Ishikawa (cell line): ENCODE measurements around the gene NUP85.

Experiments
- CEBPB ChIP-seq: IDR thresholded peaks from 2 replicates; pipeline ENCODE4 v1.6.1; 2012
- CREB1 ChIP-seq: IDR thresholded peaks from 2 replicates; pipeline ENCODE4 v1.6.1; 2012; ENCODE audit warnings: low read depth
- EGR1 ChIP-seq: IDR thresholded peaks from 2 replicates; pipeline ENCODE4 v1.6.1; 2012
- EP300 ChIP-seq: IDR thresholded peaks from 2 replicates; pipeline ENCODE4 v1.6.1; 2012; ENCODE audit warnings: borderline replicate concordance
- FOXM1 ChIP-seq: IDR thresholded peaks from 2 replicates; pipeline ENCODE4 v1.6.1; 2012; ENCODE audit warnings: low read depth, borderline replicate concordance
- NFIC ChIP-seq: IDR thresholded peaks from 2 replicates; pipeline ENCODE4 v1.6.1; 2012
- RAD21 ChIP-seq: IDR thresholded peaks from 2 replicates; pipeline ENCODE4 v1.6.1; 2012; ENCODE audit warnings: low read depth
- TAF1 ChIP-seq: IDR thresholded peaks from 2 replicates; pipeline ENCODE4 v1.6.1; 2012; ENCODE audit warnings: low read depth, mild to moderate bottlenecking
- TCF12 ChIP-seq: IDR thresholded peaks from 2 replicates; pipeline ENCODE4 v1.6.1; 2012; ENCODE audit warnings: low read depth
- TEAD4 ChIP-seq: IDR thresholded peaks from 2 replicates; pipeline ENCODE4 v1.6.1; 2012
- YY1 ChIP-seq: IDR thresholded peaks from 2 replicates; pipeline ENCODE4 v1.6.1; 2012; ENCODE audit warnings: low read depth
- TF ChIP-seq, protein P1 (sequence below): IDR thresholded peaks from 2 replicates; pipeline ENCODE4 v1.6.1; 2012
- TF ChIP-seq, protein P2 (sequence below): IDR thresholded peaks from 2 replicates; pipeline ENCODE4 v1.6.1; 2012; ENCODE audit warnings: low read depth, mild to moderate bottlenecking
- TF ChIP-seq, protein P3 (sequence below): IDR thresholded peaks from 2 replicates; pipeline ENCODE4 v1.6.1; 2012

DNA sequence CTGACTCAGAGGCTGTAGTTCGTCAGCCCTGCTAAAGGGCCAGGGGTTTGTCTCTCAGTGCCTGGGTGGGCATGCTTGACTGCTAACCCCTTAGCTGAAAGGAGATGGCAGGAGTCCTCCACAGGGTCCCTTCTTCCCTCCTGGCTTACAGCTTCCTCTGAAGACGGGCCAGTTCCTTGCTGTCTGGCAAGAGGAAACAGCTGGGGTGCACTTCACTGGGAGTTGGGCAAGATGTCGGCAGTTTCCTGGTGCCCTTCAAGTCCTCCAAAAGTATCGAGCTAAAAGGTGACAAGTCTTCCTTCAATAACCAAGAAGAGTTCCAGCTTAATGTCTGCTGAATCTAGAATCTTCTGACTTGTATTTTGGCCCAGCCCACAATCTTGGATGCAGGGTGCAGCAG is 23.4 kb downstream of the NUP85 start:
- TF ChIP-seq EP300, result no peak
- TF ChIP-seq, protein P1, sequence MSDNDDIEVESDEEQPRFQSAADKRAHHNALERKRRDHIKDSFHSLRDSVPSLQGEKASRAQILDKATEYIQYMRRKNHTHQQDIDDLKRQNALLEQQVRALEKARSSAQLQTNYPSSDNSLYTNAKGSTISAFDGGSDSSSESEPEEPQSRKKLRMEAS, result no peak
- no peak for TF ChIP-seq EGR1
- no peak for TF ChIP-seq CEBPB
- no peak for TF ChIP-seq NFIC
- TF ChIP-seq, protein P2, sequence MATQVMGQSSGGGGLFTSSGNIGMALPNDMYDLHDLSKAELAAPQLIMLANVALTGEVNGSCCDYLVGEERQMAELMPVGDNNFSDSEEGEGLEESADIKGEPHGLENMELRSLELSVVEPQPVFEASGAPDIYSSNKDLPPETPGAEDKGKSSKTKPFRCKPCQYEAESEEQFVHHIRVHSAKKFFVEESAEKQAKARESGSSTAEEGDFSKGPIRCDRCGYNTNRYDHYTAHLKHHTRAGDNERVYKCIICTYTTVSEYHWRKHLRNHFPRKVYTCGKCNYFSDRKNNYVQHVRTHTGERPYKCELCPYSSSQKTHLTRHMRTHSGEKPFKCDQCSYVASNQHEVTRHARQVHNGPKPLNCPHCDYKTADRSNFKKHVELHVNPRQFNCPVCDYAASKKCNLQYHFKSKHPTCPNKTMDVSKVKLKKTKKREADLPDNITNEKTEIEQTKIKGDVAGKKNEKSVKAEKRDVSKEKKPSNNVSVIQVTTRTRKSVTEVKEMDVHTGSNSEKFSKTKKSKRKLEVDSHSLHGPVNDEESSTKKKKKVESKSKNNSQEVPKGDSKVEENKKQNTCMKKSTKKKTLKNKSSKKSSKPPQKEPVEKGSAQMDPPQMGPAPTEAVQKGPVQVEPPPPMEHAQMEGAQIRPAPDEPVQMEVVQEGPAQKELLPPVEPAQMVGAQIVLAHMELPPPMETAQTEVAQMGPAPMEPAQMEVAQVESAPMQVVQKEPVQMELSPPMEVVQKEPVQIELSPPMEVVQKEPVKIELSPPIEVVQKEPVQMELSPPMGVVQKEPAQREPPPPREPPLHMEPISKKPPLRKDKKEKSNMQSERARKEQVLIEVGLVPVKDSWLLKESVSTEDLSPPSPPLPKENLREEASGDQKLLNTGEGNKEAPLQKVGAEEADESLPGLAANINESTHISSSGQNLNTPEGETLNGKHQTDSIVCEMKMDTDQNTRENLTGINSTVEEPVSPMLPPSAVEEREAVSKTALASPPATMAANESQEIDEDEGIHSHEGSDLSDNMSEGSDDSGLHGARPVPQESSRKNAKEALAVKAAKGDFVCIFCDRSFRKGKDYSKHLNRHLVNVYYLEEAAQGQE, result no peak
- no peak for TF ChIP-seq YY1
- TF ChIP-seq TCF12, result no peak
- no peak for TF ChIP-seq CREB1
- no peak for TF ChIP-seq TAF1
- no peak for TF ChIP-seq FOXM1
- no peak for TF ChIP-seq RAD21
- TF ChIP-seq TEAD4, result no peak
- TF ChIP-seq, protein P3, sequence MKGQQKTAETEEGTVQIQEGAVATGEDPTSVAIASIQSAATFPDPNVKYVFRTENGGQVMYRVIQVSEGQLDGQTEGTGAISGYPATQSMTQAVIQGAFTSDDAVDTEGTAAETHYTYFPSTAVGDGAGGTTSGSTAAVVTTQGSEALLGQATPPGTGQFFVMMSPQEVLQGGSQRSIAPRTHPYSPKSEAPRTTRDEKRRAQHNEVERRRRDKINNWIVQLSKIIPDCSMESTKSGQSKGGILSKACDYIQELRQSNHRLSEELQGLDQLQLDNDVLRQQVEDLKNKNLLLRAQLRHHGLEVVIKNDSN, result no peak
